Muscle of leg (tissue), 11 donors: ENCODE measurements around the gene MCF2L. TPM values are rescaled to one million over a fixed set of nuclear protein-coding genes. Genes with fewer than 3 reads are reported as not detected.
A peak's percentile ranks its signal among the peaks of the same experiment; 100 is the strongest.
"Not testable (repeated sequence)": the region's sequence is repeated elsewhere in the genome, so short reads cannot be mapped to it uniquely, and the experiment has no call there.

ENCODE experiments used
- DNase-seq: peaks from one replicate; pipeline ENCODE4 v3.0.0; 2013
- H3K27ac ChIP-seq: one replicate; pipeline ENCODE4 v1.5.1; 2013; ENCODE audit warnings: mild to moderate bottlenecking, low read length, control low read depth
- H3K27me3 ChIP-seq: one replicate; pipeline ENCODE4 v1.6.1; 2013; ENCODE audit warnings: low read length; ENCODE audit not compliant: control insufficient read depth, insufficient read depth
- H3K36me3 ChIP-seq: one replicate; pipeline ENCODE4 v1.6.1; 2013; ENCODE audit warnings: low read length; ENCODE audit not compliant: control insufficient read depth, insufficient read depth
- H3K4me1 ChIP-seq: one replicate; pipeline ENCODE4 v1.6.1; 2013; ENCODE audit warnings: low read length; ENCODE audit not compliant: control insufficient read depth, insufficient read depth
- H3K4me3 ChIP-seq: one replicate; pipeline ENCODE4 v1.5.1; 2013; ENCODE audit warnings: low read length, control low read depth
- H3K9me3 ChIP-seq: replicated peaks from 2 replicates; pipeline ENCODE4 v1.6.1; 2013; ENCODE audit warnings: low read depth, low read length; ENCODE audit not compliant: control insufficient read depth
- WGBS: methylation state at CpG from one replicate; pipeline ENCODE4 v1.1.5; 2013; ENCODE audit warnings: missing lambda C conversion rate; ENCODE audit not compliant: insufficient coverage; 5-methylcytosine and 5-hydroxymethylcytosine counted together
- polyA plus RNA-seq, 8 donors: library from polyadenylated mRNA; unstranded; fragments of 120-200 nt; gene quantifications; one replicate each; pipeline versions ENCODE4 v1.2.1 to v1.2.3, GENCODE V29; 2013; ENCODE audit warnings: inconsistent platforms in 1 of 8, low replicate concordance in 1 of 8; ENCODE audit not compliant: insufficient read length in 8 of 8, insufficient read depth in 1 of 8
- total RNA-seq: library from RNA; stranded (reverse); fragments of 120-200 nt; gene quantifications from one replicate; pipeline ENCODE4 v1.2.4, GENCODE V29; 2013

The MCF2L gene
- total and polyA plus RNA-seq, 9 donors = 15.9 to 27.6 (median 20.1) TPM

DNA sequence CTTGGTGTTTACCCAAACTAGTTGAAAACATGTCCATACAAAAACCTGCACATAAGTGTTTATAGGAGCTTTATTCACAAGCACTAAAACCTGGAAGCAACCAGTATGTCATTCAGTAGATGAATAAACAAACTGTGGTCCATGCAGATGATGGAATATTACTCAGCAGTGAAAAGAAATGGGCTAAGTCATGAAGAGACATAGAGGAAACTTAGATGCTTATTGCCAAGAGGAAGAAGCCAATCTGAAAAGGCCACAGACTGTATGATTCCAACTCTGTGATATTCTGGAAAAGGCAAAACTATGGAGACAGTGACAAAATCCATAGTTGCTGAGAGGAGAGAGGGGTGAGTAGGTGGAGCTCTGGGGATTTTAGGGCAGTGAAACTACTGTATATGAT lies 38.8 kb upstream of the MCF2L start:
- no peak overlapping the region for H3K4me3 ChIP-seq
- no peaks in the 10 kb centered on the region for H3K9me3 ChIP-seq
- H3K4me1 ChIP-seq = peaks cover 23% of the 10 kb centered on the region
- H3K36me3 ChIP-seq = no peaks in the 10 kb centered on the region
- H3K27ac ChIP-seq = no peak overlapping the region
- DNase-seq = no peak
- peaks cover 13% of the 10 kb centered on the region for H3K27me3 ChIP-seq

DNA sequence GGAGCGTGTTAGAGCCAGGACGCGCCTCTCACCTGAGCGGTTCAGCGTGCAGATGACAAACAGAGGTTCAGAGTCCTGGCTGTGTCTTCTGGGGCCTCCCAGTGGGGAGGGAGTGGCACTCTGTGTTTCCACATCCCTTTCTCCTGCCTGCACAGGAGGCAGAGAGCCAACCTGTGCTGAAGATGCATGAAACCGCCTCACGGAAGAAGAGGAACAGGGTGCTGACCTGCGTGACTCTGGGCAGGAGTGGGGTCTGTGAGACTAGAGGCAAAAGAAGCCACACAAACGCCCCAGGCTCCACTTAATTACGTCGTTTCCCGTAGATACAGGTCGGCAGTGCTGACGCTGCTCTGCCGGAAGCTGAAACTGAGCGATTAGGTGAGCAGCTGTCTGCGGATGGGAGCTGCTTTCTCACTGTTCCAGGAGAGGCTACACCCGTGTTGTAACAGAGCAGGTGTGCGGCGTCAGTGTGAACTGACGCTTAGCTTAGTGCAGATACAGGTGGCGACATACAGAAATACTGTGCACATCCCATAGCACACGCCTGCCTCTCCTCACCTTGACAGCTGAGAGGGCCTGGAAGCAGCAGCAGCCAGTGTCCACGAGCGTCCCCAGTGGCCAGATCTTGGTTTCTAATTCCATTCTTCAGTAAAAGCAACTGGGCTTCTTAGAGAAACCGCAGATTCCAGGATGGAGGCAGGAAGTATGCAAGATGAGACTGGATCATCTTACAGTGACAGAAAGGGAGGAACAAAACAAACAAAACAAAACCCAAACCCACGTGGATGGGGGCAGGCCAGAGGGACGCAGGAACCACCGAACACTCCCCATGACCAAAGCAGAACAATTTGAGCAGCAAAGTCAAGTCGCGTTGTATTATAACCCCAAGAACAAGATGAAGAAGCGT lies 37.7 kb upstream of the MCF2L start:
- peaks cover 23% of the 10 kb centered on the region for H3K4me1 ChIP-seq
- 40% methylated on average over 22 of the region's 32 CpGs for WGBS
- H3K27me3 ChIP-seq = peaks cover 13% of the 10 kb centered on the region
- H3K9me3 ChIP-seq = no peaks in the 10 kb centered on the region
- no peak overlapping the region for H3K27ac ChIP-seq
- no peak overlapping the region for H3K4me3 ChIP-seq
- peak; percentile 89 for DNase-seq
- H3K36me3 ChIP-seq = no peaks in the 10 kb centered on the region

DNA sequence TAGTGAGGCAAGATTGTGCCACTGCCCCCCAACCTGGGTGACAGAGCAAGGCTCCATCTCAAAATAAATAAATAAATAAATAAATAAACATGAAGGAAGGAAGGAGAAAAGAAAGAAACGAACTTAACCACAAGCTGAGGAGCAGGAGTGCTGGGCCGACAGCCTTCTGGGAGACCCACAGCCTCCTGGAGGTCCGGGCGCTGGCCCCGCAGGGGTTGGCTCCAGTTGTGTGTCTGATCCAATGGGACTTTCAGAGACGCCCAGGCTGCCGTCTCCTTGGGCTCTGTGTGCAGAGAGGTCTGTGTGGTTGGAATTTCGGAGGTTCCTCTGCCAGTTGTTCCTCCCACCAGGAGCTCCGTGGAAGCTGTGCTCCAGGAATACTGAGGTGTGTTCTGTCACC lies 36.0 kb upstream of the MCF2L start:
- no peak for DNase-seq
- H3K36me3 ChIP-seq = no peaks in the 10 kb centered on the region
- no peaks in the 10 kb centered on the region for H3K9me3 ChIP-seq
- no peak overlapping the region for H3K27ac ChIP-seq
- H3K27me3 ChIP-seq = peaks cover 13% of the 10 kb centered on the region
- H3K4me3 ChIP-seq = no peak overlapping the region
- 92% methylated on average over 4 of the region's 9 CpGs for WGBS
- H3K4me1 ChIP-seq = peaks cover 23% of the 10 kb centered on the region

GRCh38 chr13:112933649-112934048 lies 35.4 kb upstream of the MCF2L start:
- no peak overlapping the region for H3K27ac ChIP-seq
- no peak overlapping the region for H3K4me3 ChIP-seq
- no peaks in the 10 kb centered on the region for H3K36me3 ChIP-seq
- peaks cover 20% of the 10 kb centered on the region for H3K4me1 ChIP-seq
- WGBS = 83% methylated on average over 7 of the region's 7 CpGs
- no peaks in the 10 kb centered on the region for H3K9me3 ChIP-seq
- H3K27me3 ChIP-seq = peaks cover 10% of the 10 kb centered on the region
- no peak for DNase-seq

- Histone ChIP-seq H3K36me3 (no peaks in the 10 kb centered on the region), H3K27ac (no peak overlapping the region), H3K9me3 (no peaks in the 10 kb centered on the region), H3K4me3 (no peak overlapping the region), H3K27me3 (peaks cover 9% of the 10 kb centered on the region), H3K4me1 (peaks cover 16% of the 10 kb centered on the region)
- 32% methylated on average over 6 of the region's 6 CpGs for WGBS
- no peak for DNase-seq
These were observed 34.9 kb upstream of the MCF2L start for GRCh38 chr13:112934078-112934477.

DNA sequence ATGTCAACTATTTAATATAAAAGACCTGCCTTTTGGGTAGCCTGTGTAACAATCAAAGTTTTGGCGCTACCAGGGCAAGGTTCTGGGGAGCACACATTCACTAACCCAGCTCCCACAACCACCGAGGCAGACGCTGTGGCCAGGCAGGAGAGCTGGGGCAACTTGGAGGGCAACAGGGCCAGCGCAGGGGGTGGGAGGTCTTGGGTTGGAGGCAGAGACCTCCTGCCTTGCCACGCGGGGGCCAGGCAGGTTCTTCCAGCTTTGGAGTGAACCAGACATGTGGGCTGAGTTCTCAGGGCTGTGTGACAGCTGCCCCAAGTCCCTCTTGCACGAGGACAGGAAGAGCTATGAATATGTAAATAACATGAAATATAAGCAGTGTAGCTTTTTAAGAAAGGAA lies 30.3 kb upstream of the MCF2L start:
- peaks cover 10% of the 10 kb centered on the region for H3K4me1 ChIP-seq
- H3K4me3 ChIP-seq = no peak overlapping the region
- no peaks in the 10 kb centered on the region for H3K27me3 ChIP-seq
- 85% methylated on average over 3 of the region's 7 CpGs for WGBS
- H3K27ac ChIP-seq = no peak overlapping the region
- DNase-seq = no peak
- H3K36me3 ChIP-seq = no peaks in the 10 kb centered on the region
- no peaks in the 10 kb centered on the region for H3K9me3 ChIP-seq

- Histone ChIP-seq H3K9me3 (no peaks in the 10 kb centered on the region), H3K27ac (no peak overlapping the region), H3K36me3 (no peaks in the 10 kb centered on the region), H3K27me3 (no peaks in the 10 kb centered on the region), H3K4me3 (no peak overlapping the region), H3K4me1 (peaks cover 17% of the 10 kb centered on the region)
- WGBS = 31% methylated on average over 11 of the region's 14 CpGs
- DNase-seq = peak; percentile 52
These were observed 28.8 kb upstream of the MCF2L start for GRCh38 chr13:112940236-112940635.

- no peak for DNase-seq
- no peaks in the 10 kb centered on the region for H3K27me3 ChIP-seq
- no peaks in the 10 kb centered on the region for H3K9me3 ChIP-seq
- no peak overlapping the region for H3K4me3 ChIP-seq
- H3K27ac ChIP-seq = no peak overlapping the region
- WGBS = 100% methylated on average over 1 of the region's 7 CpGs
- H3K36me3 ChIP-seq = no peaks in the 10 kb centered on the region
- peaks cover 17% of the 10 kb centered on the region for H3K4me1 ChIP-seq
These were observed 27.7 kb upstream of the MCF2L start for GRCh38 chr13:112941349-112941748.

DNA sequence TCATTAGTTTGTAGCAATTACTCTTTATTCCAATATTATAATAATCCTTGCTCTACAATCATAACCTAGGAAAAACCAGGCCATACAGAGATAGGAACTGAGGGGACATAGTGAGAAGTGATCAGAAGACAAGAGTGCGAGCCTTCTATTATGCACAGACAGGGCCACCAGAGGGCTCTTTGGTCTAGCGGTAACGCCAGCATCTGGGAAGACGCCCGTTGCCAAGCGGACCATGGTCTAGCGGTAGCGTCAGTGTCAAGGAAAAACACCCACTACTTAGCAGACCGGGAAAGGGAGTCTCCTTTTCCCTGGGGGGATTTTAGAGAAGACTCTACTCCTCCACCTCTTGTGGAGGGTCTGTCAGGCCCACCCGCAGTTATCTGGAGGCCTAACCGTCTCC lies 27.2 kb upstream of the MCF2L start:
- peaks cover 17% of the 10 kb centered on the region for H3K4me1 ChIP-seq
- not testable (repeated sequence) for H3K4me3 ChIP-seq, H3K9me3 ChIP-seq, DNase-seq, H3K27me3 ChIP-seq, H3K27ac ChIP-seq, H3K36me3 ChIP-seq
- WGBS = 40% methylated on average over 1 of the region's 11 CpGs

DNA sequence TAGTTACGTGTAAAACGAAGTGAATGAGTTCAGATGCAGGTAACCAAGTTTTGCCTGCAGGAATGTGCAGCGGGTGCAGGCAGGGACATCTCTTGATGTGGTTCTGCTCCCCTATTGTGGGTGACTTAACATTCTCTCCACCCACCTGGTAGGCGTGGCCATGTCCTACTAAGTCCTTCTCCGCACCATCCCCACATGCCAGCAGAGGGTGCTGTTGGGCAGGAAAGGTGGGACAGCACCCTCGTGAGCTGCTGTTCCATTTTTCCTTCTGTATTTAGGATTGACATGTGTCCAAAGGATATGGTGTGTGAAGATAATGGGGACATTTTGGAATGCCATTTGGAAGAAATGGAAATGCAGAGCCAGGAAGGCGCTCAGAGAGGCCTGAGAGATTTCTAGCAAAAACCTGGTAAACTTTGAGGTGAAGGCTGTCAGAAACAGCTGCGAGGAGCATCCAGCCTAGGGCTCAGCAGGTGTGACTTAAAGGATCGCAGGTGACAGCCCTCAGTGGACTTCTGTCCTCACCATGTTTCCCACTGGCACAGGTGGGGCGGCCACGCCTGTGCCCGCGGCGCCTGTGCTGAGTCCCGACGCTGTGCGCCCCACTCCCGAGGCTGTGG lies 26.2 kb upstream of the MCF2L start:
- Histone ChIP-seq H3K27ac (no peak overlapping the region), H3K9me3 (no peaks in the 10 kb centered on the region), H3K27me3 (no peaks in the 10 kb centered on the region), H3K4me3 (peak overlapping the region; percentile 40), H3K4me1 (peaks cover 17% of the 10 kb centered on the region), H3K36me3 (no peaks in the 10 kb centered on the region)
- peak; percentile 98 for DNase-seq
- WGBS = under 1% methylated on average over 14 of the region's 18 CpGs
